GM12874 (cell line): Measurements from ENCODE around the gene MPV17L2.

Source experiments
- TF ChIP-seq, protein P1 (sequence below): IDR thresholded peaks from 2 replicates; pipeline ENCODE4 v1.5.1; 2011; ENCODE audit warnings: low read depth, mild to moderate bottlenecking, control low read depth, low read length, moderate library complexity; ENCODE audit not compliant: insufficient read depth

The MPV17L2 gene

DNA sequence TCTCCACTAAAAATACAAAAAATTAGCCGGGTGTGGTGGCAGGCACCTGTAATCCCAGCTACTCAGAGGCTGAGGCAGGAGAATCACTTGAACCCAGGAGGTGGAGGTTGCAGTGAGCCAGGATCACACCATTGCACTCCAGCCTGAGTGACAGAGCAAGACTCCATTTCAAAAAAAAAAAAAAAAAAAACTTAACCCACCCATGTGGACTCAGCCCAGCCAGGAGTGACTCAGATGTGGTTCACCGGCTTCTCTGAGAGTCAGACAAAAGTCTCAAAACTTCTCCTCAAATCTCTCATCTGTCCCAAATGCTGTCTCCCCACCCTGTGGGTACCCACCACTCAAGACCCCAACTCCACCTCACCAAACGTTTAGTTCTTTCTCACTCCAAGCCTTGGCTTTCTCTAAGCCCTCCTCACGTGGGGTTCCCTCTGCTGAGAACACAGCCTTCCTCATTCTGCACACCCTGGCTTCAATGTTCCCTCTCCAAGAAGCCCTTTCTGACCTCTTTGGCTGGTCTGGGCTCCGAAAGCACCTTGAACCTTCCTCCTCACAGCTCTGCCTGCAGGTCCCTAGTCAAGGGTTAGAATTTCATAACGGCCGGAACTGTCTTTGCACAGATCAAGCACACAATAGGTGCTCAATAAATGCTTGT, 21.9 kb downstream of the MPV17L2 start:
- TF ChIP-seq, protein P1, sequence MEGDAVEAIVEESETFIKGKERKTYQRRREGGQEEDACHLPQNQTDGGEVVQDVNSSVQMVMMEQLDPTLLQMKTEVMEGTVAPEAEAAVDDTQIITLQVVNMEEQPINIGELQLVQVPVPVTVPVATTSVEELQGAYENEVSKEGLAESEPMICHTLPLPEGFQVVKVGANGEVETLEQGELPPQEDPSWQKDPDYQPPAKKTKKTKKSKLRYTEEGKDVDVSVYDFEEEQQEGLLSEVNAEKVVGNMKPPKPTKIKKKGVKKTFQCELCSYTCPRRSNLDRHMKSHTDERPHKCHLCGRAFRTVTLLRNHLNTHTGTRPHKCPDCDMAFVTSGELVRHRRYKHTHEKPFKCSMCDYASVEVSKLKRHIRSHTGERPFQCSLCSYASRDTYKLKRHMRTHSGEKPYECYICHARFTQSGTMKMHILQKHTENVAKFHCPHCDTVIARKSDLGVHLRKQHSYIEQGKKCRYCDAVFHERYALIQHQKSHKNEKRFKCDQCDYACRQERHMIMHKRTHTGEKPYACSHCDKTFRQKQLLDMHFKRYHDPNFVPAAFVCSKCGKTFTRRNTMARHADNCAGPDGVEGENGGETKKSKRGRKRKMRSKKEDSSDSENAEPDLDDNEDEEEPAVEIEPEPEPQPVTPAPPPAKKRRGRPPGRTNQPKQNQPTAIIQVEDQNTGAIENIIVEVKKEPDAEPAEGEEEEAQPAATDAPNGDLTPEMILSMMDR, result no peak

- TF ChIP-seq, protein P1, result no peak
Observed at GRCh38 chr19:18216789-18217188, 23.8 kb downstream of the MPV17L2 start.

- TF ChIP-seq, protein P1, result no peak
Observed at GRCh38 chr19:18218159-18218558, 25.1 kb downstream of the MPV17L2 start.

DNA sequence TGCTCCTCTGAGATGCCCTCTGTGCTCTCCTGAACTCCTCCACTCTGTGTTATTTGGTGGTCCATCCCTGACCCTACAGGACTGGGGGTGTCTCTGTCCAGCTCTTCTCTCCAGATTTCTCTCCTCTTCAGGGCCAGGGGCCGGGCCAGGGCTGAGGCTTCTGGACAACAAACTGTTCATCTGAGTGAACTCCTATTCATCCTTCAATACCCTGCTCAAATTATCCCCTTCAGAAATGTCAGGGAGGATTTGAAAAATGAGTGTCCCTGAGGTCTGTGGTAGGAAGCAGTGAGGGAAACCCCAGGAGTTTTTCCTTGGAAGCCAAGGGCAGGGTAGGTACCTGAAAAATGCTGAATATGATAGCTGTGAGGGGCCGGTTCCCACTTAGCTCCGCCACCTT, 25.6 kb downstream of the MPV17L2 start:
- TF ChIP-seq, protein P1, result no peak

DNA sequence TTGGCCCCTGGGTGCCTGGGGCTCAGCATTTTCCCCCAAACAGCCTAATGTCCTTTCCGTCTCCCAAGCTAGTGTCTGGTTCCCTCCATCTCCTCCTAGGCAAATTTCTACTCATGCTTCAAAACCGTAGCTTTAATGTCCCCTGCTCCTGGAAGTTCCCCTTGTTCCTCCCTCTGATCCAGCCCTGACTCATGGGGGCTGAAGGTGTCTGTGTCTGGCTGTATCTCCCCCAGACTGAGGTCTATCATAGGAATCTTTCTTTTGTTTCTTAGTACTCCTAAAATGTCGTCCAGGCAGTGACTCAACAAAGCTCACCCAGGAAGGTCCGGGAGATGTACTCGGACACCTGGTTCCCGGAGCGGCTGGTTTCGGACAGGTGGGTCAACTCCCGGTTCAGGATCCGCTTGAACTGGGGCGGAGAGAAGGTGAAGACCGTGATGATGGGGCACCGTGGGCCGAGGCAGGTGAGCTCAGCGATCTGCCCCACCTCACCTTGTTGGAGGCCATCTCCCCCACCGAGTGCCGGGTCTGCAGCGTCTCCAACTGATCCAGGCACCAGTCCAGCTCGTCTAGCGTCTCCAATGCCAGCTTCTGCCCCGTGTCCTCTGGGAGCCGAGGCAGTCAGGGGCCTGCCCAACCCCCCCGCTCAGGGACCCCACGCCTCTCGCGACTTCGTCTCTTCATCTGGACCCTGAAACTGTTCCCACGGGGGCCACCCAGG, 27.1 kb downstream of the MPV17L2 start:
- TF ChIP-seq, protein P1, result no peak

- TF ChIP-seq, protein P1, result no peak
Observed at GRCh38 chr19:18220632-18221275, 27.7 kb downstream of the MPV17L2 start.
